ENCODE data around the gene GAL3ST2.
"Not testable (repeated sequence)": the region's sequence is repeated elsewhere in the genome, so short reads cannot be mapped to it uniquely, and the experiment has no call there.

Gene GAL3ST2

DNA sequence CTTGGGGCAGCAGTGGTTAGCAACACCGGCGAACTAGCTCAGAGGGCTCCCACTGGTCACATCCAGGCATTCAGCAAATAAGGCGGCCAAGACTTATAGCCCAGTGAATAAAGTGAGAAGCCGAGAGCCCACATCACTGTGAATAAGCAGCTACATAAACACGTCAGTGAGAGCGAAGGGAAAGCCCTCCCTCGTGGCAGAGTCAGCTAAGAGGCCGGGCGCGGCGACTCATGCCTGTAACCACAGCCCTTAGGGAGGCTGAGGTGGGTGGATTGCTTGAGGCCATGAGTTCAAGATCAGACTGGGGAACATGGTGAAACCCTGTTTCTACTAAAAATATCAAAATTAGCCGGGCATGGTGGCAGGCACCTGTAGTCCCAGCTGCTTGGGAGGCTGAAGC, 37.0 kb upstream of the GAL3ST2 start:
- H3K4me3 ChIP-seq (ENCODE audit: low read length): no peak overlapping the region
- no peak for DNase-seq (ENCODE audit: low read depth)
- no peak for TF ChIP-seq CTCF (conservative IDR thresholded peaks at IDR 0.05; ENCODE audit: low read depth, low read length)

GRCh38 chr2:241741016-241741415, 35.6 kb upstream of the GAL3ST2 start:
- H3K4me3 ChIP-seq (ENCODE audit: low read length): no peak overlapping the region
- no peak for TF ChIP-seq CTCF (conservative IDR thresholded peaks at IDR 0.05; ENCODE audit: low read depth, low read length)
- DNase-seq (ENCODE audit: low read depth): no peak

GRCh38 chr2:241742320-241742939, 34.2 kb upstream of the GAL3ST2 start:
- no peak overlapping the region for H3K4me3 ChIP-seq (ENCODE audit: low read length)
- DNase-seq (ENCODE audit: low read depth): no peak
- TF ChIP-seq CTCF (conservative IDR thresholded peaks at IDR 0.05; ENCODE audit: low read depth, low read length): no peak

- not testable (repeated sequence) for H3K4me3 ChIP-seq (ENCODE audit: low read length); DNase-seq (ENCODE audit: low read depth)
Measured at GRCh38 chr2:241743008-241743407, 33.6 kb upstream of the GAL3ST2 start.

- no peak for TF ChIP-seq CTCF (conservative IDR thresholded peaks at IDR 0.05; ENCODE audit: low read depth, low read length)
- H3K4me3 ChIP-seq (ENCODE audit: low read length): no peak overlapping the region
- DNase-seq (ENCODE audit: low read depth): no peak
Measured at GRCh38 chr2:241743620-241744019, 33.0 kb upstream of the GAL3ST2 start.

DNA sequence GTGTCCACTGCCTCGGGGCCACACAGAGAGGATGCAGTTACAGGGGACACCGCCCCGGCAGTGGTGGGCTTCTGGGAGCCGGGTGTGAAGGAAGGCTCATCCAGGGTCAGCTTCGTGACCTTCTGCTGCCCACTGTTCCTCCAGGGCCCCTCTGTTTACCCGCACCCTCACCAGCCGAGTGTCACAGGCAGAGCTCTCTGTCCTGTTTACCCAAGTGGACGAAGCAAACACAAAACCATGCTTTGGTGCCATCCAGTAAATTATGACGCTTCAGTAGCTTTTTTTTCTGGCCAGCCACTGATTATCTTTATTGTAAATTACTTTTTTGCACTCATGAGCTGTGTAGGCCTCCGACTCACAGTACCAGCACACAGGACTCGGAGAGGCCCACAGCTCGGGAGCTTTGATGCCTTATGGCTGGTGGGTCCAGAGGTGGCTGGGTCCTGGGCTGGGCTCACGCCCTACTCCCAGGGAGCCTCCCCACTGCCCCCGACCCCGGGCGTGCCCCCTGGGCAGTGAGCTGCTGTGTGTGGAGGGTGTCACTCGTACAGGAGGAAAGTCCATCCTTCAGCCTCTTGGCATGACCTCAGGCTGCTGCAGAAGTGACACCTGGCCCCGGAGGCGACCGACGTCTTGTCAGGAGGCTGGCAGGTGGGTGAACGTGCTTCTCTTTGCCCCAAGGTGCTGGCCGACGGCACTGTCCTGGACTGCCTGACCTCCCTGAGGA, 32.4 kb upstream of the GAL3ST2 start:
- no peak overlapping the region for H3K4me3 ChIP-seq (ENCODE audit: low read length)
- no peak for TF ChIP-seq CTCF (conservative IDR thresholded peaks at IDR 0.05; ENCODE audit: low read depth, low read length)
- no peak for DNase-seq (ENCODE audit: low read depth)

- H3K4me3 ChIP-seq (ENCODE audit: low read length): no peak overlapping the region
- no peak for TF ChIP-seq CTCF (conservative IDR thresholded peaks at IDR 0.05; ENCODE audit: low read depth, low read length)
- DNase-seq (ENCODE audit: low read depth): no peak
Measured at GRCh38 chr2:241745276-241745675, 31.3 kb upstream of the GAL3ST2 start.

Measured in retinal pigment epithelial cell (primary cell).